NCI-H2107 (cell line): ENCODE data around the gene WRAP53.

Source experiments
- DNase-seq: peaks from one replicate; lab custom pipeline; 2025; lab: John Stamatoyannopoulos, UW

The WRAP53 gene

GRCh38 chr17:7684851-7685532 is 3.3 kb upstream of the WRAP53 start:
- no peak for DNase-seq

- DNase-seq: peak; percentile 56
These were observed 2.6 kb upstream of the WRAP53 start for GRCh38 chr17:7685533-7686221.

GRCh38 chr17:7686222-7687071 is 1.8 kb upstream of the WRAP53 start:
- DNase-seq: peak; percentile 23

- DNase-seq: peak; percentile 70
These were observed 987 bp upstream of the WRAP53 start, which contains the start of gene TP53 for GRCh38 chr17:7687072-7687907. TP53 (minus strand) TSS chr17:7687490; CDS start chr17:7676594, 10,896 bp downstream.

- no peak for DNase-seq
These were observed 585 bp downstream of the WRAP53 start for GRCh38 chr17:7688808-7689316.

GRCh38 chr17:7695586-7695985 is 7.3 kb downstream of the WRAP53 start:
- no peak for DNase-seq

- DNase-seq: no peak
These were observed 9.7 kb downstream of the WRAP53 start for GRCh38 chr17:7697828-7698588.

DNA sequence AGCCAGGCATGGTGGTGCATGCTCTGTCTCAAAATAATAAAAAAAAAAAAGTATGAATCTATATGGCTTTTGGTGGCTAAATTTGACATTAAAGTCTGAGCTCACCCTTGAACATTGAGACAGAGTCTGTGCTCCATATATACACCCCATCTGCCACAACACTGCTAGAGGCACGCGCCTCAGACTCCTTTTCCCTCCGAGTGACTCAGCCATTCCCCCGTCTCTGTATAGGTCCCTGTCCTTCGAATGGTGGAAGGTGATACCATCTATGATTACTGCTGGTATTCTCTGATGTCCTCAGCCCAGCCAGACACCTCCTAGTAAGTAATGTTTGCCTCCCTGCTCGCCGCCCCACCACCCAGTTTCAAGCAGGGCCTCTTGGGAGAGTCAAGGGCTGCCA is 12.2 kb downstream of the WRAP53 start:
- DNase-seq: no peak

DNA sequence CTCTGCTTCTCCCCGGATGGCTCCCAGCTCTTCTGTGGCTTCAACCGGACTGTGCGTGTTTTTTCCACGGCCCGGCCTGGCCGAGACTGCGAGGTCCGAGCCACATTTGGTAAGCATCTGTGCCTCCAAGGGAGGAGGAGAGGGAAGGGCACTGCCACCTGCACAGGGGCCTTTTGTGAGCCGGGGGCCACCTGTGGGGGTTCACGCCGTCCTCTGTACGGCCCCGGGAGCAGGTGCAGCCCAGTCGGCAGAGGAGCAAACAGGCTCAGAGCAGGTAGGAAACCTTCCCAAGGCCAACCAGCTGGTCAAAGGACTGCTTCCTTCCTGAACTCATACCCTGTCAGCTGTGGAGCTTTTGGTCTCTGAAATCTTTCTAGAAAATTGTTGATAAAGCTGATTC is 13.4 kb downstream of the WRAP53 start:
- DNase-seq: no peak

- no peak for DNase-seq
These were observed 14.5 kb downstream of the WRAP53 start for GRCh38 chr17:7702776-7703175.

- no peak for DNase-seq
These were observed 15.6 kb downstream of the WRAP53 start for GRCh38 chr17:7703584-7704479.

DNA sequence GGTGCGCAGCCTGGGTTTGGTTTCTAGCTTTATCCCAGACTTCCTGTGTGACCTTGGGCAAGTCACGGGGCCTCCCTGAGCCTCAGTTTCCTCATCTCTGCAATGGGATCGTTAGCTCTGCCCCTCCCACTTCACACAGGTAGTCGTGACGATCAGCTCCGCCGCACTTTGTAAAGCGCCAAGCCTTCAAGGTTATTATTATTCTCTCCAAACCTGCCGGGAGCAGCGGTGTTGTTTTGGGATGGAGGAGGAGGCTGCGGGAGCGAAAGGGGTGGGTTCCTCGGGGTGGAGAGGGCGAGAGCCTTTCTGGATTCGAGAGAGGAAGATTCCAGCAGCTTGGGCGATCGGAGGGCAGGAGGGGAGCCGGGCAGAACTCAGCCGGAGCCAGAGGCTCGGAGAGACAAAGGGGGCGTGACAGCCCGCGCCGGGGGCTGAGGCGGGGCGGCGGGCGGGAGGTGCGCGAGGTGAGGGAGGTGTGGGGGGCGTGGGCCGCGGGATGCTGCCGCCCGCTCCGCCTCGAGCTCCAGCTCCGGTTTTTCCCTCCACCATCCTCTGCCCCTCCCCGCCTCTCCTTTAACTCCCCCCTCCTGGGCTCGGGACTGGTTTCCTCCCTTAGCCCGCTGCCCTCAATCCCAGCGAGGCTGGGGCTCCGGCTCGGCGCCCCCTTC is 16.5 kb downstream of the WRAP53 start, which contains the start of gene EFNB3:
Gene EFNB3, plus strand, starts transcription at position 602 of the 668 bp plus-strand sequence. CDS start 397 bp downstream, outside the sequence.
- DNase-seq: no peak

- no peak for DNase-seq
These were observed 17.3 kb downstream of the WRAP53 start for GRCh38 chr17:7705269-7706255.

- no peak for DNase-seq
These were observed 18.5 kb downstream of the WRAP53 start for GRCh38 chr17:7706631-7707354.

DNA sequence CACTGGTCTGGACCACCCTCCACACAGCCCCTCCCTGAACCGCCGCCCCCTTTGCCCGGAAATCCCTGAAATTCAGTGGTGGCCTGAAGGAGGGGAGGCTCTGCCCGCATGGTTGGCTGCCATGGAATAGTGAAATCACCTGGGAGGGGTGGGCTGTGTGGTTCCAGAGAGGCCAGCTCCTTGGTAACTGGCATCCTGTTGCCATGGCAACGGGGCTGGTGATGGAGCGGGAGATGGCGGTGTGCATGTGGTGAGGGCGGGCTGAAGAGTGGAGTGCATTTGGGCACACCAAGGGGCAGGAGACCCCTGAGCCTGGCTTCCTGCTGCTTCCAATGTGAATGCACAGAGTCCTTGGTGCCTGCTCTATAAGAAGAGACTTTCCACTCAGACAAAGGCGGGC is 19.2 kb downstream of the WRAP53 start:
- no peak for DNase-seq

DNA sequence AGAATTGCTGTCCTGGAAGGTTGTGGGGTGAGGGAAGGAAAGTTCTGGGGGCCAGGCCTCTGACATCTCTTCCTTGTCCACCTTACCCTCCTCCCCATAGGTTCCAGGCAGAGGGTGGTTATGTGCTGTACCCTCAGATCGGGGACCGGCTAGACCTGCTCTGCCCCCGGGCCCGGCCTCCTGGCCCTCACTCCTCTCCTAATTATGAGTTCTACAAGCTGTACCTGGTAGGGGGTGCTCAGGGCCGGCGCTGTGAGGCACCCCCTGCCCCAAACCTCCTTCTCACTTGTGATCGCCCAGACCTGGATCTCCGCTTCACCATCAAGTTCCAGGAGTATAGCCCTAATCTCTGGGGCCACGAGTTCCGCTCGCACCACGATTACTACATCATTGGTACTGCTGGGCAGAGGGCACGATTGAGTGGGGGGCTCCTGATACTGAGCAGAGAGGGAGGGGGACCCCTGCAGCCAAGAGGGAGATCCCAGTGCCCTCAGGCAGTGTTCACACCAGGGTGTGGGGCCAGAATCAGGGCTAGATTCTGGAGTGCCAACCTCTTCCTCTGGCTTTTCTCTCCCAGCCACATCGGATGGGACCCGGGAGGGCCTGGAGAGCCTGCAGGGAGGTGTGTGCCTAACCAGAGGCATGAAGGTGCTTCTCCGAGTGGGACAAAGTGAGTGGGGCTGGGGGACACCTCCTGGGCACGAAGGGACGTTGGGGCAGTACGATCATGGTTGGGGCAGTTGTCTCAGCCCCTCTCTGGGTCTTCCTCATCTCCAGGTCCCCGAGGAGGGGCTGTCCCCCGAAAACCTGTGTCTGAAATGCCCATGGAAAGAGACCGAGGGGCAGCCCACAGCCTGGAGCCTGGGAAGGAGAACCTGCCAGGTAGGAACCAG is 19.8 kb downstream of the WRAP53 start:
- no peak for DNase-seq
